NK-92 (cell line): ENCODE measurements around the gene NHLRC2.

Source experiments
- DNase-seq: peaks from one replicate; lab custom pipeline; 2025; ENCODE audit not compliant: unreplicated experiment; lab: John Stamatoyannopoulos, UW

NHLRC2 gene

DNA sequence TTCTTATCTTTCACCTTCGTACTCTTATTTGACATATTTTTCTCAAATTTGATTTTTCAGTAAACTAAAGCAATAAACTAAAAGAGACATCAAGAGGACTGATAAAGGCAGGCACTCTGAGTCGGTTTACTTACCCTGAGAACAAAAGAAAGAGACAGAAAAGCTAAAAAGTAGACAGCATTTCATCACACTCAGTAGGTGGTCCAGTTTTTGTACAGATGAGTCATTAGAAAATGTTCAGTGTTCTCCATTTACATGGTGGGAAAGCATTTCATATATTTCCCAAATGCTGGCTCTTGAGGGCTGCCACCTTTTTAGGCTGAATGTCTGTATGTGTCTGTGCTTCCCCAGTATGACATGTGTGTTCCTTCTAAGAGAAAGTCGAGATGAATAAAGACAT is 52.7 kb downstream of the NHLRC2 start:
- DNase-seq, result no peak

DNA sequence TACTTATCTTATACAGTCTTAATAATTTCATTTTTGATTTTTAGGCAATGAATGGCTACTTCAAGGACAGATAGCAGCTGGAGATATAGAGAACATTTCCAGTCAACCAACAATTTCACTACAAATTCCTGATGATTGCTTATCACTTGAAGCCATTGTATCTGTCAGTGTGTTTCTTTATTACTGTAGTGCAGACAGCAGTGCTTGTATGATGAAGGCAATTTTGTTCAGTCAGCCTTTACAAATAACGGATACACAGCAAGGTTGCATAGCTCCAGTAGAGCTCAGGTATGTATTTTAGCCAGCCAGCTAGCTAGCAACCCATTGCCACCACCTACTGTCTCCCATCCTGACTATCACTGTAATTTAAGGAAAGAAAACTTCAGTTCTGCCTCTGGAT is 53.8 kb downstream of the NHLRC2 start:
- no peak for DNase-seq

DNA sequence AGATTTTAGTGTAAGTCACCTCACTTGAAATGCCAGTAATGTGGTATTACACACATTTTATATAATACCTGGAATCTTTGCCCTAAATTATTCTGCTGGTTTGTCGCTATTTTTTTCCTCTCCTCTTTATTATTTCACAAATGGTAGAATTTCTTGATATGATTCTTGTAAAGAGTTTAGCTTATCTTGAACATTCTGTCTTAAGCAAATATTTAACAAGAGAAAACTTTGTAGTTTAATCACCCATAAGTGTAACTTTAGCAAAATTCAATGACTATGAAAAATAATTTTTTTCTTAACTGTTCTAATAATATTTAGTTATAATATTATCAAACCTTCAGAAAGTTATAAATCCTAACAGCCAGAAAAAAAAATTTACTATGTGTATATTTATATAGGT is 56.7 kb downstream of the NHLRC2 start:
- no peak for DNase-seq

DNA sequence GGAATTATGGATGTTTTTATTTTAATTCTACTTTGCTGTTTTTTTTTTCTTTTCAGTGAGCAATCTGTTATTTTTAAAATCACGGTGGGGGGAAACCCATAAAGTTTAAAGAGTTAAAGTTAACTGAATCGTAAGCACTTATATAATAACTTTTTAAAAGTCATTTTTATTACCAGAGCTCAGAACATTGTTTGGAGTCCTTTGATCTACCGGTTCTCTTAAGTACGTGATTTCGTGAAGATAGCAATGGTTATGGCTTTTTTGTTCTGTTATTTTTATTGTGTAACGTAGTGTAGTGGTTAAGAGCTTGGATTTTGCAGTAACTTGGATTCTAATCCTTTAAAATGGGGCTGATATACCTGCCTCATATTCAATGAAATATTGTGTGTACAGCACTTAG is 57.4 kb downstream of the NHLRC2 start:
- DNase-seq, result no peak

DNA sequence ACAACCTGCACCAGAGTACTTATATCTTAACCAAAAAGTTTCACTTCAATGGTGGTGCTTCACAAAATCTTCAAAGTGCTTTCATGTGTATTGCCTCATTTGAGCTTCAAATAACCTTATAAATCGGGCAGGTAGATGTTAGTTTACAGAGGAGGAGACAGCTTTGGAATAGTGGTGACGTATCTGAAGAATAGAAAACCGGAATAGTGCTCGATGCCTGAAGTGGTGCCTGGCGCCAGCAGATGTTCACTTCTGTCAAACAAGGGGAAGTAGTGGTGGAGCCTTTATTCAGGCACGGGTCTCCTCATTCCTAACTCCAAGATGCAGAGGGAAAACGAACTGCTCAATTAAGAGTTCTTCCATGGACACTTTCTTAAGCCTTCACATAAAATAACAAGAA is 58.1 kb downstream of the NHLRC2 start:
- DNase-seq, result no peak

DNA sequence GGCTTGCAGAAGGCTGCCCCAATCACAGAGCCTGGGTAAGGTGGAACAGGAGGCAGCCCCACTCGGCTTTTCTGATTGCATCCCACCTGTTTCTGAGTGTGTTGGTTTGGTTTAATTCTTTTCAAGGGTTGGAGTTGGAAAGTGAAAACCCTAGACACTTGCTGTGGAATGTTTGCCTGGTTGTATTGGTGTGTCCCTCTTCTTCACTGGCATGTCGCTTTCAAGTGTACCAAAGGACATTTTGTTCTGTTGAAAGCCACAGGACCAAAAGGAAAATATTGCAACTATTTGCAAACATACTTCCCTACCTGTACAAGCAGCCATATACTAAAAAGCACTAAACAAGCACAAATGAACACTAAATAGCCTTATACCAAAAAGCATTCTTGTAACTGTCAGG is 60.5 kb downstream of the NHLRC2 start:
- DNase-seq, result no peak

DNA sequence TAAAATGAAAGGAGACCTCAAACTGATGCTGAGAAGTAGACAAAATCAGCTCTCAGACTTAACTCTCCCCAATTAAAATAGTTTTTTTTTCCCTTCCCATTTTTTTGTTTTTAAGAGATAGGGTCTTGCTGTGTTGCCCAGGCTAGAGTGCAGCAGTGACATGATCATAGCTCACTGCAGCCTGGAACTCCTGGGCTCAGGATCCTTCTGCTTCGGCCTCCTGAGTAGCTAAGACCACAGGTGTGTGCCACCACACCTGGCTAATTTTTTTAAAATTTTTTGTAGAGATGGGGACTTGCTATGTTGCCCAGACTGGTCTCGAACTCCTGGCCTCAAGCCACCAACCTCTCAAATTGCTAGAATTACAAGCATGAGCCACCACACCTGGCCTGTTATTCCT is 61.1 kb downstream of the NHLRC2 start:
- DNase-seq, result no peak

DNA sequence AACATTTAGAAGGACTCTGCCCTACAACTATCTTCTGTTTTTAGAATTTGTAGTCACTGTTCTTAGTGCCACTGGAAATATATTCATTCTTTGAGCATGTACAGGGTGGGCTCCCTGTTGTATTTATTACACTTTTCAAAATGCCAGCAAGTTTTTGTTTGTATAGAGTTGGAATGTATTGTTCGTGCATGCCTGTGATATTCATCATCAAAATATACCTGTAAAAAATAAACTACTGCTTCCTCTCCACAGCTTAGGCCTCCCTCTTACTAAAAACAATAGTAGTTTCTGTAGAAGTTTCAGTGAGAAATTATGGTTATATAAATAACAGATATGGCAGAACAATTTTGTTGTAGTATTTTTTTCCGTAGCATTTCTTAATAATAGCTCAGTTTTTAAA is 61.6 kb downstream of the NHLRC2 start:
- DNase-seq, result no peak

DNA sequence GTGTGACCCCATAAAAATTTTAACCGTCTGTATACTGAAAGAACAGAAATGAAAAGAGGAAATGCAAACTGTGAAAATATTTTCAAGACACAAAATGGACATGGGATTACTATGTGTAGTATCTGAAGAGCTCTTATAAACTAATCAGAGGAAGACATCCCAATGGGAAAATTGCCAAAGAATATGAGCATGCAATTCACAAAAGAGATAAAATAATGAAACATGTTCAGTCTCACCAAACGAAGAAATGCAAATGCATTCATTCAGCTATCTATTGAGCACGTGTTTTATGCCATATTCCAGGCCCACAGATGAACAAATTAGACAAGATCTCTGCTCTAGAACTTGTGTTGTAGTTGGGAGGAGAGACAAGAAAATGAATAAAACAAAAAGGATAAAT is 63.2 kb downstream of the NHLRC2 start:
- DNase-seq, result no peak

DNA sequence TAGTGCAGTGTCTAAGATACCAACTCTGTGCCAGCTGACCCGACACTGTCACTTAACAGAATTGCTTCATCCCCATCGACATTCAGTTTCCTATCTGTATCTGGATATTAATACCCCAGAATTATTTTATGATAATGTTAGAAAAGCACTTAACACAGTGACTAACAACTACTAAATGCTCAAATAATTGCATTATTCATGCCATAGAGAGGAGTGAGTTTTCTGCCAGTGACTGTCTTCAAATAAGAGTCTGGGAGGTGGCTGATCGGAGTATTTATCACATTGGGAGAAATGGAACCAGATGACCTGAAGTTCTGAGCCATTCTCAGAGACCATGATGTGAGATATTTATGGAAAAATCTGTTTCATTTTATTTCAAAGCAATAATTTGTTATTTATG is 65.7 kb downstream of the NHLRC2 start:
- no peak for DNase-seq

DNA sequence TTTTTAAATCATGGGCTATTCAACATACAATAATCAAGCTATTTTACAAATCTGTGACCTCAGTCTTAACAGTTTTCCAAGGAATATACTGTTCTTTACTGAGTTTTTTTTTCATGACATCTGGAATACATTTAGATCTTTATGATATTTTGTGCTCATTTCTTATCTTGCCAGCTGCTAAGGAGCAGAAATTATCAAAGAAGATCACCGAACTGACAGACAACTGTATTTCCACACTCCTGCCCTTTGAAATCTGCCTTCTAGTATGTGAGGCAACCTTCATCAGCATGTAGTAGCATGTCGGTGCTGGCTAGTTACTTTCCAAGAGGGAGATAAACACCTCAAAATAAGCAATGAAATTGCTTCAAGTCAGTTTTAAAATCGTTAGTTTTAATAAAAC is 66.4 kb downstream of the NHLRC2 start:
- DNase-seq, result no peak

DNA sequence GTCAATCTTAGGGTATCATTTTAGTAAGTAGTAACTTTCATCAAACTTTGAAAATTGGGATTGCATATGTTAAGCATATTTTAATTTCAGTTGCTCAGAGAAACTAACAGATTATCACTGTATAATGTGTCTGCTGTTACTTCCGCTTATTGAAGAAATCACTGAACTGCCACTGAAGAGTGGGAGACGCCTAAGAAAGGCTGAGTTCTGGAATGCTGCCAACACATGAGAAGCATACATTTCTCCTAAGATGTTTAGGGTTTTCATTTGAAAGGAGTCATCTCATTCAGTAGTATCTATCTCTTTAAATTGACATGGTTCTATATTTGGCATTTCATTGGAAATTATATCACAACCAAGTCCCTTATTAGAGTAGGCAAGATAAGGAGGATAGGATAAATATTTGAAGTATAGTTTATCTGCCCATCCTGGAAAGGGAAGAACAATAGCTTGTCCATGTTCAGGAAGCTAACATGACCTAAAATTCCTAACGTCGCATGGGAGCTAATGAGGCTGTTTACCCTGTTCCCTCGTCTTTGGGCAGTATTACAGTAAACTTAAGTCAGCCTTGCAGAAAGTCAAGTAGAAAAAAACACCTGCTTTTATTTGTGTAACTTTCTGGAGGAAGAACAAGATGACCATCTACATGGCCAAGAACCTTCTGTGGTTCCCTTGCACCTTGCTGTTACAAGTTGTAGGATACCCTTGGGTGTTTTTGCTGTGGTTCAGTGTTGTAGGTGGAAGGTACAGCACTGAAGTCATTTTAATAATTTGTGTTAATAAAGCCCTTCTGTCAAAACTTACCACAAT is 67.3 kb downstream of the NHLRC2 start:
- DNase-seq, result no peak

DNA sequence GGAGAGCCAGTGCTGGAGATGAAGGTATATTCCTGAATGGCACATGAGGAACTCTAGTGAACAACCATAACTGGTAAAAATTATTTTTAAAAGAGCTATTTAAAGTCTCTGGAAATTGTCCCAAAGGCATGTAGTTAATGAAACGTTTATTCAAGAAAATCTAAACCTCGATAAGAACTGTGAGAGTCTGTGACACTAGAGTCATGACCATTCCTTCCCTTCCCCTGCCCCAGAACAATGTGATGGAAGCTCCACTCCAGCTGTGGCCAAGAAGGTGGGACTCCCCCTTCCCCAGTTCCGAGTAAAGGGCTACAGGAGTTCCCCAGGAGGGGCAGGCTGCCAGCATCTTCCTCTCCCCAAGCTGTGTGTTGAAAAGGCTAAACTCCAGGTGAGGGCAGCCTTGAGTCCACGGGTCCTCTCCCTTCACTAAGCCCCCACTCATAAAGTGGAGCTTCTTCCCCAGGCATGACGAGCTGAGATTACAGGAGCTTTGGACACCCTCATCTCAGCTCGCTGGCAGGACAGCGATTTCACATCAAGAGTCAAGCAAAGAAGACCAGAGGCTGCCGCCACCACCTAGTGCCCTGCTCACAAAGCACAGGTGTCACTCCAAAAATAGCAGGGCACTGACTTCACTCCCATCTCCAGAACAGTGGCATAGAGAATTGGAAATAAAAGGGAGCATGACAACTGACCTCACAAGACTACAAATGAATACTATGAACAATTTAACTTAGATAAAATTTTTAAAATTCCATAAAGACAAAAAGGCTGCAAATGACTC is 68.5 kb downstream of the NHLRC2 start:
- DNase-seq, result no peak

DNA sequence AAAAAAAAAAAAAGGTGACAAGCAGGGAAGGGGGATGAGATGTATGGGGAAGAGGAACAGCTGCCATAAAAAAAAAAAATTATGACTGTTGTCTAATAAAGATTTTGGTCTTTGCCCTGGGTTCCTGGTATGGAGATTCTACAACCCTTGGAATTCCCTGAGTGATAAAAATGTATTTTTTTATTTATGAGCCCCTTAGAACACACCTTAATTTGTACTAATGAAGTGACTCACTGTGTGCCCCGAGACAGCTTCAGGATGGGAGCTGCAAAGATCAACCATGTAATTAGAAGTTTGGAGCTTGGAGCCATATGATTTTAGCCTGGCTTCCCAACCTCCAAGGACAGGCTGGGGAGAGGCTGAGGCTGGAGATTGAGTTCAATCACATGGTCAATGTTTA is 69.7 kb downstream of the NHLRC2 start:
- DNase-seq, result no peak

DNA sequence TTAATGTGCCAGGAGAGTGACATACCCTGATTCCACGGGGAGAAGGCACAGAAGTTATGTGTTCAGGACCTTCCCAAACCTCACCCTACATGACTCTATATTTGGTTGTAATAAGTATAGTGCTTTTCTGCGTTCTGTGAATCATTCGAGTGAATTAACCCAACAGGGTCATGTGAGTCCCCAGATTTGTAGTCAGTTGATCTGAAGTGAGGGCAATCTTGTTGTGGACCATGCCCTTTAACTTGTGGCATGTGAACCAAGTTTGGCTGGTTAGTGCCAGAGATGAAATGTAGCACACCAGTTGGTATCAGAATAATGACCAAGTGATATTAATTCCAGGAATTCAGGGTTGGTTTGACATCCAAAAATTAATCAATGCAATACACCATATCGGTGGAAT is 70.2 kb downstream of the NHLRC2 start:
- DNase-seq, result no peak

DNA sequence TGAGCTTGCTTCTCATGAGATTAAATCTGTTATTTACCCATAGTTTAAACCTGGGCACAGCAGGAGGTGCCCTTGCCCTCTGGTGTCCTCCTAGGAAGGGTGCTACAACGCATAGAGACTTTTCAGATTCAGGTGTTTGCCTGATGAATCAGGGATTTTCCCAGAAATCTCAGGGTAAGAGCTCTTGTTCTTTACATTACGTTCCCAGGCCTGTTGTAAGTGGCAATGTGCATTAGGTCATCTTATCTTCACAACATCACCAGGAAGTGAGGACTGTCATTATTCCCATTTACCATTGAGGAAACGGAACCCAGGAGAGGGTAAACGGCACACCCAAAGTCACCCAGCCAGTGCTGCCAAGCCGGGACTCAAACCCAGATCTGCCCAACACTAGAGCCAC is 73.0 kb downstream of the NHLRC2 start:
- no peak for DNase-seq

DNA sequence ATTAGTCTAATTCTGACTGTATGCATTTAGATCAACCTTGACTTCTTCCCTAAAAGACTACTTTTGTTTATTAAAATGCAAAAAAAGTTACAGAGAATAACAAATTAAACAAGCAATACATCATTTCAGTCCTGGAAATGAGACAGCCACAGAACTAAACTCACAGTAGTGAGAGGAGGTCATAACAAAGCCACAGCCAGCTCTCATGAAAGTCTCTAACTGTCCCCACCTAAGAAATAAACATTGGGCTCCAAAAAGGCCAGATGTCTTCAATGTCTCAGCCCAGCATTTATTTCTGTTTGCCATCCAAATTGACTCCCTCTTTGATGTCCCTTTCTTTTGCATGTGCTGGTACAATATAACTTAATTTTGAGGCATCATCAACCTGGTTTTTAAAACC is 74.4 kb downstream of the NHLRC2 start:
- DNase-seq, result no peak

DNA sequence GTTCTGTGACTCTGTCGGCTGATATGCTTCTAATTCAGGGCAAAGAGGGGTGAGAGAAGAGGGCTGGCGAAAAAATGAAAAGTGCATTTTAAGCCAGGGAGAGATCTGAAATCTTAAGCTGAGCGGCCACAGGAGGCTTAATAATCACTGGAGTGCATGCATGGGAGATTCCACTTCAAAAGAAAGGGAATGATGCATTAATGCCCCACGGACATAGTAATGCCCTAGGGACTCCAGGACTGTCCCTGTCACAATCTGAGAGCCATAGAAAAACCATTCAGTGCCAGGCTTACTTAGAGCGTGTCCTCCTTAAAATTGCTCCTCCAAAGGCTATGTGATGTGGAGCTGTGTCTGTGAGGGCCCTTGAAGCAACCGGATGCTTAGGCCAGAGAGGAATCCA is 75.1 kb downstream of the NHLRC2 start:
- DNase-seq, result no peak

DNA sequence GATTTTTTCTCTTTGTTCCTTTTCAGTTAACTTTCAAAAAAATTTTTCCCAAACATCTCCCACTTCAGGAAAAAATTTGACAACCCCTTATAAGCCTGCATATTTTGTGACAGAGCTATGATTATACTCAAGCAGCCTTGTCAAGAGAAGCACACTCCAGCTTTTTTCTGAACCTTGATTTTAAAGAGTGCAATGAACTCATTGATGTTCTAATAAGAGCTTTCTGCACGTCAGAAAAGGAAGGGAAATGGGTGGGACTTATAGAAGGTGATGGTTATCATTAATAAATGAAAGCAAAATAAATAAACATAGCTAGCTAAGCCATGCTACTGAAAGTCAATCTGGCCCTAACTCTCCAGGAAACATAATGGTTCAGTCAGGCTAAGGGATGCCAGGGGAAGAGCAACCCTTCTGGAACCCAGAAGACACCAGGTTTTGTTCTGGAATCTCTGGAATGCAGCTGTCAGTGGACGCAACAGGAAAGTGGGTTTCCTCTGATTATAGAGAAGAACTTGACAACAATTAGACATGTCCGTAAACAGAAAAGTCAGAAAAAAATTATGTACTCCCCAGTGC is 76.1 kb downstream of the NHLRC2 start:
- DNase-seq, result no peak

DNA sequence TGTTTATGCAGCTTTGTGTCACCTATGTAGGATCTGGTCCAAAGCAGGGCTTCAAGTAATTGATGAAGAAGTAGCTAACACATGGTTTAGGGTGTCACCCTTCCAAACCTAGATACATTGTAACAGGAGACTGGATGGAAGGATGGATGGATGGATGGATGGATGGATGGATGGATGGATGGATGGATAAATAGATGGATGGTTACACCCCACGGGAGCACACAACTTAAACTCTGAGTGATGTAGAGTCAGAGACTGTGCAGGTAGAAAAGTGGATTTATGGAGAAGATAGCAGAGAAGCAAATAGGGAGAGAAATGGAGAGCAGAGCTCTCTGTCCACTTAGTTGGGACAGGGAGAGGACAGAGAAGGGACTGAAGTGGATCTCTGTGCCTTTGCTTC is 78.4 kb downstream of the NHLRC2 start:
- no peak for DNase-seq

DNA sequence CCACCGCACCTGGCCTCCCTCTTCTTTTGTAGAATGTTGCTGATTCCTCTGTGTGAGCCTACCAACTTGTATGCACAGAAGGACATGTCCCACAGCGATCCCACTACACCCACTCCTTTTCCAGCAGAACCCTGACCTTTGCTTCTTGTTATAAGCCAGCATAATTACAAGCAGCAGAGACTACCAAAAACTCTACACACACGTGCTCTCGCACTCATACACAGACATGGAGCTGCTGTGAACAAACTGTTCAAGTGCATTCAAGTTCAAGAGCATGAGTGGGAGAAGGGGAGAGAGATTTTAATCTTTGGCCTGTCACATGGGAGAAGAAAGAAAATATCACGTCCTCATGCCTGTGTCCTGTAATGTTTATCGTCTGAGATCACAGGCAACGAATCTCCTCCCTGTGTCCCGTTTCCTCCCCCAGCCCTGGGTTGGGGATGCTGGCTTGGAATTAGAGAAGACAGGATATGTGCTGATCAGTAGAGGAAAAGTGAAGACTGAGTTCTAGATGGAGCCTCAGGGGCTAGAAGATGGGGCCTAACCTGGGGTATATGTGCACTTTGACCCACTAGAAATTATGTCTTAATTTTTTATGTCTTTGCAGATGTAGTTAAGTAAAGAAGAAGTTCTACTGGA is 79.6 kb downstream of the NHLRC2 start:
- no peak for DNase-seq

DNA sequence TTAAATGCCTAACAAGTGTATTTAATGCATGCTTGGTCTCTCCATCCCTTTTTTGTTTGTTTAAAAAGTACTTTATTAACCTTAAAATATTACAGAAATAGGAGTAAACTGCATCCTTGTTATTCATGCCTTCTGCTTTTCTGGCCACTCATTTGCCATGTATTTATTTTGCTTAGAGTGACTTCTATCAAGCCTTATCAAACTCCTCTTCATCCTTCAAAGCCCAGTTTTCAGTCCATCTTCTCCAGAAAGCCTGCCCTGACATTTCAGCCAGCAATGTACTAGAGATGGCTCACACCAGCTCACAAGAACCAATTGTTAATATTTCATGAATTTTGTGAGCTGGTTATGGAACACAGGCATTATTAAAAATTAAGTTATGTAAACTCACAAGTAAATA is 82.8 kb downstream of the NHLRC2 start:
- no peak for DNase-seq
